Activated naive CD8-positive, alpha-beta T cell treated with anti-CD3 and anti-CD28 coated beads, Interleukin-2, amount 50 U/mL, for 24 hours (primary cell): ENCODE data around the gene DAND5.

Source experiments
- ATAC-seq: fragments of 150-1000 bp; cut with Tn5 transposase; one replicate; pipeline ENCODE4 v1.10.0; 2021
- DNase-seq: peaks from one replicate; pipeline ENCODE4 v3.0.0; 2021
- H3K27ac Mint-ChIP-seq: one replicate; pipeline ENCODE4 v1.8.0; 2021; ENCODE audit warnings: mild to moderate bottlenecking, mixed read lengths
- H3K27me3 Mint-ChIP-seq: one replicate; pipeline ENCODE4 v1.8.0; 2021; ENCODE audit warnings: mixed read lengths
- H3K36me3 Mint-ChIP-seq: one replicate; pipeline ENCODE4 v1.8.0; 2021; ENCODE audit warnings: low read depth, mixed read lengths
- H3K4me1 Mint-ChIP-seq: one replicate; pipeline ENCODE4 v1.8.0; 2021; ENCODE audit warnings: mixed read lengths
- H3K4me3 Mint-ChIP-seq: one replicate; pipeline ENCODE4 v1.8.0; 2021; ENCODE audit warnings: mild to moderate bottlenecking, moderate library complexity, mixed read lengths
- H3K9me3 Mint-ChIP-seq: one replicate; pipeline ENCODE4 v1.8.0; 2021; ENCODE audit warnings: mixed read lengths

DAND5 gene

GRCh38 chr19:12987781-12988180 lies 18.4 kb downstream of the DAND5 start:
- Mint-ChIP-seq H3K27me3 (peaks cover 4% of the 10 kb centered on the region), H3K36me3 (no peaks in the 10 kb centered on the region), H3K4me1 (no peaks in the 10 kb centered on the region), H3K9me3 (no peaks in the 10 kb centered on the region), H3K4me3 (no peak overlapping the region), H3K27ac (no peak overlapping the region)
- ATAC-seq = no peak
- no peak for DNase-seq

- Mint-ChIP-seq H3K9me3 (no peaks in the 10 kb centered on the region), H3K36me3 (no peaks in the 10 kb centered on the region), H3K4me1 (peaks cover 6% of the 10 kb centered on the region), H3K4me3 (no peak overlapping the region), H3K27me3 (peaks cover 11% of the 10 kb centered on the region), H3K27ac (no peak overlapping the region)
- no peak for ATAC-seq
- DNase-seq = no peak
Observed at GRCh38 chr19:12990431-12990830, 21.1 kb downstream of the DAND5 start.

- H3K27ac Mint-ChIP-seq = no peak overlapping the region
- peaks cover 11% of the 10 kb centered on the region for H3K27me3 Mint-ChIP-seq
- no peak for DNase-seq
- H3K4me1 Mint-ChIP-seq = peaks cover 6% of the 10 kb centered on the region
- no peaks in the 10 kb centered on the region for H3K9me3 Mint-ChIP-seq
- no peak for ATAC-seq
- no peak overlapping the region for H3K4me3 Mint-ChIP-seq
- no peaks in the 10 kb centered on the region for H3K36me3 Mint-ChIP-seq
Observed at GRCh38 chr19:12990853-12991252, 21.5 kb downstream of the DAND5 start.

GRCh38 chr19:12991296-12991695 lies 21.9 kb downstream of the DAND5 start:
- DNase-seq = no peak
- no peak for ATAC-seq
- no peak overlapping the region for H3K4me3 Mint-ChIP-seq
- H3K27me3 Mint-ChIP-seq = peaks cover 11% of the 10 kb centered on the region
- no peaks in the 10 kb centered on the region for H3K9me3 Mint-ChIP-seq
- no peak overlapping the region for H3K27ac Mint-ChIP-seq
- peaks cover 7% of the 10 kb centered on the region for H3K4me1 Mint-ChIP-seq
- H3K36me3 Mint-ChIP-seq = no peaks in the 10 kb centered on the region

GRCh38 chr19:12992729-12993128 lies 23.4 kb downstream of the DAND5 start:
- no peak for DNase-seq
- peaks cover 11% of the 10 kb centered on the region for H3K4me1 Mint-ChIP-seq
- no peaks in the 10 kb centered on the region for H3K9me3 Mint-ChIP-seq
- ATAC-seq = no peak
- no peaks in the 10 kb centered on the region for H3K36me3 Mint-ChIP-seq
- peaks cover 13% of the 10 kb centered on the region for H3K27me3 Mint-ChIP-seq
- no peak overlapping the region for H3K4me3 Mint-ChIP-seq
- H3K27ac Mint-ChIP-seq = no peak overlapping the region

- no peak overlapping the region for H3K27ac Mint-ChIP-seq
- no peaks in the 10 kb centered on the region for H3K9me3 Mint-ChIP-seq
- ATAC-seq (no peak), DNase-seq (no peak)
- H3K4me3 Mint-ChIP-seq = no peak overlapping the region
- peaks cover 11% of the 10 kb centered on the region for H3K4me1 Mint-ChIP-seq
- H3K36me3 Mint-ChIP-seq = no peaks in the 10 kb centered on the region
- H3K27me3 Mint-ChIP-seq = peaks cover 13% of the 10 kb centered on the region
Observed at GRCh38 chr19:12993562-12993961, 24.2 kb downstream of the DAND5 start.

GRCh38 chr19:12994701-12995595 lies 25.6 kb downstream of the DAND5 start, which contains the start of gene NFIX:
Gene NFIX (plus strand): TSS chr19:12995475. CDS start chr19:12995838, 363 bp downstream.
- H3K36me3 Mint-ChIP-seq = no peaks in the 10 kb centered on the region

GRCh38 chr19:12995596-12996405 lies 26.4 kb downstream of the DAND5 start:
- Mint-ChIP-seq H3K4me3 (peak overlapping the region; percentile 75), H3K36me3 (no peaks in the 10 kb centered on the region), H3K9me3 (no peaks in the 10 kb centered on the region), H3K4me1 (peaks cover 11% of the 10 kb centered on the region), H3K27ac (peak overlapping the region; percentile 58), H3K27me3 (peaks cover 13% of the 10 kb centered on the region)
- DNase-seq (no peak), ATAC-seq (peak; percentile 10)

More at GRCh38 chr19:12994701-12995595, 25.6 kb downstream of the DAND5 start, which contains the start of gene NFIX:
- peak within 1 kb of the TSS; percentile 84 for H3K4me3 Mint-ChIP-seq
- H3K27ac Mint-ChIP-seq = peak within 1 kb of the TSS; percentile 89
- H3K4me1 Mint-ChIP-seq = peaks cover 11% of the 10 kb centered on the region
- H3K27me3 Mint-ChIP-seq = peaks cover 13% of the 10 kb centered on the region
- ATAC-seq = peak; percentile 21
- DNase-seq = peak; percentile 62
- no peaks in the 10 kb centered on the region for H3K9me3 Mint-ChIP-seq

GRCh38 chr19:12996406-12997094 lies 27.2 kb downstream of the DAND5 start:
- DNase-seq (no peak), ATAC-seq (no peak)
- Mint-ChIP-seq H3K36me3 (no peaks in the 10 kb centered on the region), H3K4me3 (peak overlapping the region; percentile 67), H3K27ac (peak overlapping the region; percentile 33), H3K27me3 (peaks cover 10% of the 10 kb centered on the region), H3K4me1 (peaks cover 11% of the 10 kb centered on the region), H3K9me3 (no peaks in the 10 kb centered on the region)

GRCh38 chr19:12997179-12997966 lies 28.0 kb downstream of the DAND5 start:
- Mint-ChIP-seq H3K4me3 (peak overlapping the region; percentile 67), H3K27ac (peak overlapping the region; percentile 33), H3K4me1 (peaks cover 11% of the 10 kb centered on the region), H3K9me3 (no peaks in the 10 kb centered on the region), H3K27me3 (peaks cover 10% of the 10 kb centered on the region), H3K36me3 (no peaks in the 10 kb centered on the region)
- no peak for DNase-seq
- ATAC-seq = no peak

GRCh38 chr19:12997967-12998940 lies 28.9 kb downstream of the DAND5 start:
- DNase-seq = no peak
- no peaks in the 10 kb centered on the region for H3K36me3 Mint-ChIP-seq
- H3K9me3 Mint-ChIP-seq = no peaks in the 10 kb centered on the region
- peaks cover 11% of the 10 kb centered on the region for H3K4me1 Mint-ChIP-seq
- ATAC-seq = no peak
- H3K4me3 Mint-ChIP-seq = no peak overlapping the region
- no peak overlapping the region for H3K27ac Mint-ChIP-seq
- peaks cover 10% of the 10 kb centered on the region for H3K27me3 Mint-ChIP-seq

GRCh38 chr19:13001166-13001501 lies 31.8 kb downstream of the DAND5 start:
- ATAC-seq = no peak
- H3K4me3 Mint-ChIP-seq = no peak overlapping the region
- no peaks in the 10 kb centered on the region for H3K9me3 Mint-ChIP-seq
- peaks cover 4% of the 10 kb centered on the region for H3K4me1 Mint-ChIP-seq
- H3K27me3 Mint-ChIP-seq = peaks cover 3% of the 10 kb centered on the region
- no peaks in the 10 kb centered on the region for H3K36me3 Mint-ChIP-seq
- no peak for DNase-seq
- H3K27ac Mint-ChIP-seq = no peak overlapping the region
